WERI-Rb-1 (cell line): ENCODE measurements around the gene ZDHHC24.

ENCODE experiments used
- DNase-seq: peaks from one replicate; pipeline ENCODE4 v3.0.0-alpha.2; 2020
- H3K27ac ChIP-seq: fragments of 250-450 bp; sonication (Bioruptor Pico); 2 replicates; pipeline ENCODE4 v1.5.1; 2020; ENCODE audit warnings: mild to moderate bottlenecking, moderate library complexity
- H3K27me3 ChIP-seq: fragments of 250-450 bp; sonication (Bioruptor Pico); 2 replicates; pipeline ENCODE4 v1.5.1; 2021; ENCODE audit warnings: mild to moderate bottlenecking, low read depth, moderate library complexity; ENCODE audit not compliant: insufficient read depth, severe bottlenecking
- H3K36me3 ChIP-seq: fragments of 250-450 bp; sonication (Bioruptor Pico); 2 replicates; pipeline ENCODE4 v1.5.1; 2020; ENCODE audit warnings: mild to moderate bottlenecking, moderate library complexity
- H3K4me3 ChIP-seq: 2 replicates; pipeline ENCODE4 v1.5.1; 2011; ENCODE audit warnings: low read depth, mild to moderate bottlenecking, control low read depth, low read length
- H3K9me3 ChIP-seq: fragments of 250-450 bp; sonication (Bioruptor Pico); 2 replicates; pipeline ENCODE4 v1.5.1; 2021; ENCODE audit warnings: mild to moderate bottlenecking, moderate library complexity; ENCODE audit not compliant: severe bottlenecking
- TF ChIP-seq, protein P1 (sequence below): IDR thresholded peaks from 2 replicates; pipeline ENCODE4 v1.5.1; 2011; ENCODE audit warnings: low read depth, mild to moderate bottlenecking, control low read depth, inconsistent platforms, low read length

ZDHHC24 gene

DNA sequence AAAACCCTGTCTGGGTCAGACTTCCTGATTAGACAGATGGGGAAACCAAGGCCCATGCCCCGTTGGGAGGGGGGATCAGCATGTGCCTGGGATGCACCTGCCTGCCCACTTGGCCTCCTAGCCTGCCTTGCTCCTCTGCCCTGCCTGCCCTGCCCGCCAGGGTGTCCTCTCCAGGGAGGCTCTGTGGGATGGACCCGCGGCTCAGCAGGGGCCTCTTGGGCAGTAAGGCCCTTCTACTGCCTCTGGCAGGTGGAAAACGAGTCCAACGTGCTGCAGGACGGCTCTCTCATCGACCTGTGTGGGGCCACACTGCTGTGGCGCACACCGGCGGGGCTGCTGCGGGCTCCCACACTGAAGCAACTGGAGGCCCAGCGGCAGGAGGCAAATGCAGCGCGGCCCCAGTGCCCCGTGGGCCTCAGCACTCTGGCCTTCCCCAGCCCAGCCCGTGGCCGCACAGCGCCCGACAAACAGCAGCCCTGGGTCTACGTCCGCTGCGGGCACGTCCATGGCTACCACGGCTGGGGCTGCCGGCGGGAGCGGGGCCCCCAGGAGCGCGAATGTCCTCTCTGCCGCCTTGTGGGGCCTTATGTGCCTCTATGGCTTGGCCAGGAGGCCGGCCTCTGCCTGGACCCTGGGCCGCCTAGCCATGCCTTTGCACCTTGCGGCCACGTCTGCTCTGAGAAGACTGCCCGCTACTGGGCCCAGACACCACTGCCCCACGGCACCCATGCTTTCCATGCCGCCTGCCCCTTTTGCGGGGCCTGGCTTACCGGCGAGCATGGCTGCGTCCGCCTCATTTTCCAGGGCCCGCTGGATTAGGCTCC is 70.3 kb downstream of the ZDHHC24 start:
- Histone ChIP-seq H3K27ac (no peak overlapping the region), H3K4me3 (no peak overlapping the region), H3K9me3 (no peaks in the 10 kb centered on the region), H3K27me3 (no peaks in the 10 kb centered on the region), H3K36me3 (peaks cover 51% of the 10 kb centered on the region)
- DNase-seq: no peak
- TF ChIP-seq, protein P1, sequence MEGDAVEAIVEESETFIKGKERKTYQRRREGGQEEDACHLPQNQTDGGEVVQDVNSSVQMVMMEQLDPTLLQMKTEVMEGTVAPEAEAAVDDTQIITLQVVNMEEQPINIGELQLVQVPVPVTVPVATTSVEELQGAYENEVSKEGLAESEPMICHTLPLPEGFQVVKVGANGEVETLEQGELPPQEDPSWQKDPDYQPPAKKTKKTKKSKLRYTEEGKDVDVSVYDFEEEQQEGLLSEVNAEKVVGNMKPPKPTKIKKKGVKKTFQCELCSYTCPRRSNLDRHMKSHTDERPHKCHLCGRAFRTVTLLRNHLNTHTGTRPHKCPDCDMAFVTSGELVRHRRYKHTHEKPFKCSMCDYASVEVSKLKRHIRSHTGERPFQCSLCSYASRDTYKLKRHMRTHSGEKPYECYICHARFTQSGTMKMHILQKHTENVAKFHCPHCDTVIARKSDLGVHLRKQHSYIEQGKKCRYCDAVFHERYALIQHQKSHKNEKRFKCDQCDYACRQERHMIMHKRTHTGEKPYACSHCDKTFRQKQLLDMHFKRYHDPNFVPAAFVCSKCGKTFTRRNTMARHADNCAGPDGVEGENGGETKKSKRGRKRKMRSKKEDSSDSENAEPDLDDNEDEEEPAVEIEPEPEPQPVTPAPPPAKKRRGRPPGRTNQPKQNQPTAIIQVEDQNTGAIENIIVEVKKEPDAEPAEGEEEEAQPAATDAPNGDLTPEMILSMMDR: no peak

DNA sequence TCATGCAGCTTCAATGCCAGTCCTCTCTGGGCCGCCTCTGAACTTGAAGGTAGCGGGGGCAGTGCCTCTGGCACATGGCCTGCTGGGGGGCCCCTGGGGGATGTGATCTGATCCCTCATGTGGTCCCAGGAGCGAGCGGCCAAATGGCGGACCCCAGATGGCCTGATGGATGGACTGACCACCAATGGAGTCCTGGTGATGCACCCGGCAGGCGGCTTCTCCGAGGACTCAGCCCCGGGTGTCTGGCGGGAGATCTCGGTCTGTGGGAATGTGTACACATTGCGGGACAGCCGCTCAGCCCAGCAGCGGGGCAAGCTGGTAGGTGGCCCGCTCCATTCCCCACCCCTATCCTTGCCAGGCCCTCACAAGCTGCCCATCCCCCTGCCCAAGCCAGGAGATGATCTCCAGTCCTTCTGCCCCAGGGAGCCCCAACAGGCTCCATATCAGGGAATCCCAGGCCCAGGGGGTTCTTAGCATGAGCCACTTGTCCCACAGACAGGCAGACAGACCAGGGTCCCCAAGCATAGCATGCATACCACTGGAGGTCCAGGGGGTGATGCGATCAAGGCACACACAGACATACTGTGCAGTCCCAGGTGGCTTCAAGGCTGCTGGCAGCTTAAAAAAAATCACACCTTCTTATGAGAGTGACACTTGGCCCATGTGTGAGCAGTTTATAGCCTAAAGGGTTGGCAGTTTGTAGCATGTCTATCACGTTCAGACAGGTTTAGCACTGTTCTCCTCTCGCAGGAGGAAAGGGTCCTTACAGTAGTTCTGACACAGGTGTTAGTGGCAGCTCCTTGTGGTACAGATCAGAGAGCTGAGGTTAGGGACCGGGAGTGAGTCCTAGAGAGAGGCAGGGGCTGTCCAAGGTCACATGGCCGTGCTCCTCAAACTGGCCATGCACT is 72.0 kb downstream of the ZDHHC24 start:
- TF ChIP-seq, protein P1: no peak
- no peak overlapping the region for H3K27ac ChIP-seq
- no peak for DNase-seq
- no peaks in the 10 kb centered on the region for H3K9me3 ChIP-seq
- H3K36me3 ChIP-seq: peaks cover 63% of the 10 kb centered on the region
- no peak overlapping the region for H3K4me3 ChIP-seq
- no peaks in the 10 kb centered on the region for H3K27me3 ChIP-seq

DNA sequence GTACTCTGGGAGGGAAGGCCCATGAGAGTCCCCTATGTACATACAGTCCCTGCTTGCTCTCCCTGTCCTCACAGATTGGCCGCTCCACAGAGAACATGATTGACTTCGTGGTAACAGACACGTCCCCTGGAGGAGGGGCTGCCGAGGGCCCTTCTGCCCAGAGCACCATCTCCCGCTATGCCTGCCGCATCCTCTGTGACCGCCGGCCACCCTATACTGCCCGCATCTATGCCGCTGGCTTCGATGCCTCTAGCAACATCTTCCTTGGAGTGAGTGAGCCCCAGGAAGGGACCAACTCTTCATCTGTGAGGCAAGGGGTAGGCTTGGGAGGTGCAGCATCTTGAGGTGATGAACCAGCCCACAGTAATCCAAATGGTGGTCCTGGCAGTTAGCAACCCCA is 72.7 kb downstream of the ZDHHC24 start:
- H3K27me3 ChIP-seq: no peaks in the 10 kb centered on the region
- peaks cover 69% of the 10 kb centered on the region for H3K36me3 ChIP-seq
- no peak for DNase-seq
- H3K9me3 ChIP-seq: no peaks in the 10 kb centered on the region
- H3K4me3 ChIP-seq: no peak overlapping the region
- TF ChIP-seq, protein P1: no peak
- no peak overlapping the region for H3K27ac ChIP-seq

DNA sequence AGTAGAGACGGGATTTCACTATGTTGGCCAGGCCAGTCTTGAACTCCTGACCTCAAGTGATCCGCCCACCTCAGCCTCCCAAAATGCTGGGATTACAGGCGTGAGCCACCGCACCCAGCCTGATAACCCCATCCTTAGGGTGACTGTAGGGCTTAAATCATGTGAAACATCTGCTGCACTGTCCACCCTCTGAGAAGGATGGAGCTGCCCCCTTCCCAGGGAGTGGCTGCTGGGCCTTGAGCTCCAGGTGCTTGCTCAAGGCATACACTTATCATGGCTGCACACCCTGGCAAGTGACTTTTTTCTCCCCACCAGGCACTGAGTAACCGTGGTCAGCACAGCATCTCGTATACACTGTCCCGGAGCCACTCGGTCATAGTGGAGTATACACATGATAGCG is 73.8 kb downstream of the ZDHHC24 start:
- Histone ChIP-seq H3K4me3 (no peak overlapping the region), H3K27me3 (no peaks in the 10 kb centered on the region), H3K36me3 (peaks cover 69% of the 10 kb centered on the region), H3K9me3 (no peaks in the 10 kb centered on the region), H3K27ac (no peak overlapping the region)
- DNase-seq: no peak
- TF ChIP-seq, protein P1: no peak

DNA sequence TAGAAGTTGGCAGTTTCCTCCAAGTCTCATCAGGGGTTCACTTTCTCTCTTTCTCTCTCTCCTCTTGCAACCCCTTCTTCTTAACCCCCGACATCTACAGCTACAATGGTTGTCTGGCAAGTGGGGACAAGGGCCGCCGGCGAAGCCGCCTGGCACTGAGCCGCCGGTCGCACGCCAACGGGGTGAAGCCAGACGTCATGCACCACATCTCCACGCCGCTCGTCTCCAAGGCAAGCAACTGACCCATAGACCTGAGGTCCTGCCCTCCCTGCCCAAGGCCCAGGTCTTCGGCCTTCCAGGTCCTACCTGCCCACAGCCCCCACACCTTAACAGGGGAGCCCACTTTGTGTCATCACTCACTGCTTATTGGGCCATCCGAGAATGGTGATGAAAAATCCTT is 74.7 kb downstream of the ZDHHC24 start:
- Histone ChIP-seq H3K27ac (no peak overlapping the region), H3K9me3 (no peaks in the 10 kb centered on the region), H3K4me3 (no peak overlapping the region), H3K27me3 (no peaks in the 10 kb centered on the region), H3K36me3 (peaks cover 68% of the 10 kb centered on the region)
- DNase-seq: no peak
- TF ChIP-seq, protein P1: no peak
